Peyer's patch (tissue), 4 donors: ENCODE results near the gene ERC1.

Experiments
- CTCF ChIP-seq, 6 experiments: fragments of 450-650 bp in 4 of 6; fragments of 200-600 bp in 2 of 6; sonication (generic) in 1 of 6; IDR thresholded peaks; one replicate each; pipeline ENCODE4 v1.5.1; 2017 to 2019; ENCODE audit warnings: antibody characterized with exemption in 6 of 6, mild to moderate bottlenecking in 3 of 6, moderate library complexity in 1 of 6
- POLR2A ChIP-seq, 2 donors: fragments of 450-650 bp; IDR thresholded peaks; one replicate each; pipeline ENCODE4 v1.5.1; 2017; ENCODE audit warnings: antibody characterized with exemption in 2 of 2, mild to moderate bottlenecking in 2 of 2, moderate library complexity in 2 of 2

GRCh38 chr12:1117371-1117770, 126.3 kb downstream of the ERC1 start:
- TF ChIP-seq CTCF (IDR thresholded peaks at IDR 0.05) (no peak), POLR2A (IDR thresholded peaks at IDR 0.05) (no peak)
